Ovary (tissue), 3 donors: ENCODE results near the gene ARHGAP28.
"Not testable (repeated sequence)": the region's sequence is repeated elsewhere in the genome, so short reads cannot be mapped to it uniquely, and the experiment has no call there.

Experiments used
- POLR2A ChIP-seq: fragments of 450-650 bp; IDR thresholded peaks from one replicate; pipeline ENCODE4 v1.6.1; 2017; ENCODE audit warnings: antibody characterized with exemption, mild to moderate bottlenecking, moderate library complexity
- TF ChIP-seq, protein P1 (sequence below), 3 donors: fragments of 450-650 bp in 2 of 3; fragments of 200-600 bp in 1 of 3; IDR thresholded peaks; one replicate each; pipeline versions ENCODE4 v1.5.1 to v1.8.0; 2016 to 2022; ENCODE audit warnings: antibody characterized with exemption in 3 of 3, mild to moderate bottlenecking in 1 of 3
- donor health status: DM: no; HTN: no; CAD: no.

DNA sequence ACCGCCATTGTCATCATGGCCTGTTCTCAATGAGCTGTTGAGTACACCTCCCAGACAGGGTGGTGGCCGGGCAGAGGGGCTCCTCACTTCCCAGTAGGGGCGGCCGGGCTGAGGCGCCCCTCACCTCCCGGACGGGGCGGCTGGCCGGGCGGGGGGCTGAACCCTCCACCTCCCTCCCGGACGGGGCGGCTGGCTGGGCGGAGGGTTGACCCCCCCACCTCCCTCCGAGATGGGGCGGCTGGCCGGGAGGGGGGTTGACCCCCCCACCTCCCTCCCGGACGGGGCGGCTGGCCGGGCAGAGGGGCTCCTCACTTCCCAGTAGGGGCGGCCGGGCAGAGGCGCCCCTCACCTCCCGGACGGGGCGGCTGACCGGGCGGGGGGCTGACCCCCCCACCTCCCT is 97.6 kb downstream of the ARHGAP28 start:
- TF ChIP-seq, protein P1, sequence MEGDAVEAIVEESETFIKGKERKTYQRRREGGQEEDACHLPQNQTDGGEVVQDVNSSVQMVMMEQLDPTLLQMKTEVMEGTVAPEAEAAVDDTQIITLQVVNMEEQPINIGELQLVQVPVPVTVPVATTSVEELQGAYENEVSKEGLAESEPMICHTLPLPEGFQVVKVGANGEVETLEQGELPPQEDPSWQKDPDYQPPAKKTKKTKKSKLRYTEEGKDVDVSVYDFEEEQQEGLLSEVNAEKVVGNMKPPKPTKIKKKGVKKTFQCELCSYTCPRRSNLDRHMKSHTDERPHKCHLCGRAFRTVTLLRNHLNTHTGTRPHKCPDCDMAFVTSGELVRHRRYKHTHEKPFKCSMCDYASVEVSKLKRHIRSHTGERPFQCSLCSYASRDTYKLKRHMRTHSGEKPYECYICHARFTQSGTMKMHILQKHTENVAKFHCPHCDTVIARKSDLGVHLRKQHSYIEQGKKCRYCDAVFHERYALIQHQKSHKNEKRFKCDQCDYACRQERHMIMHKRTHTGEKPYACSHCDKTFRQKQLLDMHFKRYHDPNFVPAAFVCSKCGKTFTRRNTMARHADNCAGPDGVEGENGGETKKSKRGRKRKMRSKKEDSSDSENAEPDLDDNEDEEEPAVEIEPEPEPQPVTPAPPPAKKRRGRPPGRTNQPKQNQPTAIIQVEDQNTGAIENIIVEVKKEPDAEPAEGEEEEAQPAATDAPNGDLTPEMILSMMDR (IDR thresholded peaks at IDR 0.05): not testable (repeated sequence)
- TF ChIP-seq POLR2A: not testable (repeated sequence)
